B cell (primary cell): ENCODE measurements around the gene PHACTR1.

Experiments
- CTCF ChIP-seq: fragments of 200-600 bp; IDR thresholded peaks from one replicate; pipeline ENCODE4 v1.8.0; 2022; ENCODE audit warnings: antibody characterized with exemption, mild to moderate bottlenecking
- EZH2 ChIP-seq: IDR thresholded peaks from 2 replicates; pipeline ENCODE4 v1.6.1; 2012; ENCODE audit warnings: borderline replicate concordance, low read depth, mild to moderate bottlenecking, moderate library complexity, low read length; ENCODE audit not compliant: insufficient read depth, poor library complexity, severe bottlenecking

DNA sequence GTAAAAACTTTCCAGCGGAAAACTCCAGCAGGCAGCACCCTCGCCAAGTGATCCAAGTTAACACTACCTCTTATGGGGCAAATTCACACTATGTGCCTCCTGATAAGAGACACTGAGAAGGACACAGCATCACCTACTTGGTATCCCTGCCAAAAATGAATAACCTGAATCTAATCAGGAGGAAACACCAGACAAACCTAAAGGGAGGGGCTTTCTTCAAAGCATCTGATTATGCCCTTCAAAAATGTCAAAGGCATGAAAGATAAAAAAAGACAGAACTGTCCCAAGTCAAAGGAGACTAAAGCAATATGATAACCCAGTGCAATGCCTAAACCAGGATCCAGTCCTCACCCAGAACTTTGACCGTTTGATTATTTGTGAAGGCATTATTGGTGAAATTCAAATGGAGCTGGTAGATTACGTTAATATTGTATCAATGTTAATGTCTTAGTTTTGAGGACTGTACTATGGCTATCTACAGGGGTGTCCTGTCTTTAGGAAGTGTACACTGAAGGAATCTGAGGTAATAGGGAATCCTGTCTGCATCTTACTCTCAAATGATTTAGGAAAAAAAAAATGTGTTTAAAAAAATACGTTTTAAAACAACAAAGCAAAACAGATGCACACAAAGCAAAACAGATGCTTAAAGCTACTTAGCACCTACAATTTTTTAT is 603.5 kb downstream of the PHACTR1 start:
- TF ChIP-seq CTCF (no peak), EZH2 (no peak)
